CD4-positive, alpha-beta T cell treated with Interferon gamma for 1 hour (primary cell): ENCODE measurements around the gene SEMA3G.

Experiments used
- DNase-seq: peaks from one replicate; pipeline ENCODE4 v3.0.0-alpha.2; 2020

SEMA3G gene

GRCh38 chr3:52394751-52395502 lies 50.0 kb downstream of the SEMA3G start:
- no peak for DNase-seq

DNA sequence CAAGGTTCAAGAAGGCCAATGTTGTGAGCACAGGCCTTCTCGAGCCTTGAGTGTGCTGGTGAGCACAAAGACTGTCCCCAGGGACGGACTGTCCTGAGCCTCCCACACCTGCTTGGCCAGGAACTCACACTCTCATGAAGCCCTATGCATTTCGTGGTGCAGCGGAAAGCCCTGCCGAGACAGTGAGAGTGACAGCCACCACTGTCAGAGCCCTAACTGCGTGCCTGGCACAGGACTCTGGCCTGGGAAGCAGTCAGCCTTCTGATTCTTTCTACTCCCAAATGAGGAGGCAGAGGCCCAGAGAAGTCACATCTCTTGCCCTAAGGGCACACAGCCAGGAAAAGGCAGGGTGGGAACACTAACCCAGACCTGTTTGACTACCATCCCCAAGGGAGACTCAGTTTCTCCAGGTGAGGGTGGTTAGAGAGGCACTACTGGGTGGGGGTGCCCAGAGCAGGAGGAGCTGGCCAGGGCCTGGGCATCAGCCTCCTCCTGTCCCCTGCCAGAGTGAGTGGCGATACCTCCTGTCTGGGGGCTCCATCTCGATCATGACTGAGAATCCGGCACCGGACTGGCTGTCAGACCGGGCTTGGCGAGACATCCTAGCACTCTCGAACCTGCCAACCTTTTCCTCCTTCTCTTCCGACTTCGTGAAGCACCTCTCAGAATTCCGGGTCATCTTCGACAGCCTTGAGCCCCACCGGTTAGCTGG lies 50.8 kb downstream of the SEMA3G start:
- no peak for DNase-seq

DNA sequence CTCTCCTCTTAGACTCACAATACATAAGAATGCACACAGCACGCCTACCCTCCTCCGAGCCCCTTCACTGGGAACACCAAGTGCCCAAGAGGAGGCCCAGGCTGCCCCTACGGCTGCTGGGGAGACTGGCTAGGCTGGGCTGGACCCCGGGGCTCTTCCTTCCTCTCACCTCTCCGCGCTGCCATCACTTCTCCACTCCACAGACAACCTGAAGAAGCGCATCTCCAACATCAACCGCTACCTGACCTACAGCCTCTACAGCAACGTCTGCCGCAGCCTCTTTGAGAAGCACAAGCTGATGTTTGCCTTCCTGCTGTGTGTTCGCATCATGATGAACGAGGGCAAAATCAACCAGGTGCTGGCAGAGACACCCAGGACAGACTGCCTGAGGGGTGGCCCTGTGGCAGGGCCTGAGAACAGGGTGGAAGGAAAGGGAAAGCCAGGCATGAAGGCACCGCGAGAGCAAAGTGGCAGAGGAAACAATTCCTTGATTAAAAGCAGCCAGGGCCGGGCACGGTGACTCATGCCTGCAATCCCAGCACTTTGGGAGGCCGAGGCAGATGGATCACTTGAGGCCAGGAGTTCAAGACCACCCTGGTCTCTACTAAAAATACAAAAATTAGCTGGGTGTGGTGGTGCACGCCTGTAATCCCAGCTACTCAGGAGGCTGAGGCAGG lies 51.6 kb downstream of the SEMA3G start:
- no peak for DNase-seq

DNA sequence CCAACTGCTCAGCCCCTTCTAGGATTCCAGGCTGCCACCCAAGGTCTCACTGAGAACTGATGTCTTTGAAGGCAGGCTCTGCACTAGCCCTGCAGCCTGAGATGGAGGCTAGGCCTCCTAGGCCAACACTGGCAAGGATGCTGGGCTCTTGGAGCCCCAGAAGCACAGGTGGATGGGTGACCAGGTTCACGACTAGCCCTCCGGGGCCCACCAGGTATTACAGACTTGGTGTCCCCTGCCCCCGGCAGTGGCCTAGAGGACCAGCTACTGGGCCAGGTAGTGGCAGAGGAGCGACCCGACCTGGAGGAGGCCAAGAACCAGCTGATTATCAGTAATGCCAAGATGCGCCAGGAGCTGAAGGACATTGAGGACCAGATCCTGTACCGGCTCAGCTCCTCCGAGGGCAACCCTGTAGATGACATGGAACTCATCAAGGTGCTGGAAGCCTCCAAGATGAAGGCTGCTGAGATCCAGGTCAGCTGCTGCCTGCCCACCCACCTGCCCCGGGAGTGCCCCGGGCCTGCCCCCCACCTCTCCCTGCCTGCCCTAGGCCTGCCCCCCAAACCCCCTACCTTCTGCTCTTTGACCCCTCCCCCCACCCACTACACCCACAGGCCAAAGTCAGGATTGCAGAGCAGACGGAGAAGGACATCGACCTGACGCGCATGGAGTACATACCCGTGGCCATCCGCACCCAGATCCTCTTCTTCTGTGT lies 52.5 kb downstream of the SEMA3G start:
- no peak for DNase-seq

DNA sequence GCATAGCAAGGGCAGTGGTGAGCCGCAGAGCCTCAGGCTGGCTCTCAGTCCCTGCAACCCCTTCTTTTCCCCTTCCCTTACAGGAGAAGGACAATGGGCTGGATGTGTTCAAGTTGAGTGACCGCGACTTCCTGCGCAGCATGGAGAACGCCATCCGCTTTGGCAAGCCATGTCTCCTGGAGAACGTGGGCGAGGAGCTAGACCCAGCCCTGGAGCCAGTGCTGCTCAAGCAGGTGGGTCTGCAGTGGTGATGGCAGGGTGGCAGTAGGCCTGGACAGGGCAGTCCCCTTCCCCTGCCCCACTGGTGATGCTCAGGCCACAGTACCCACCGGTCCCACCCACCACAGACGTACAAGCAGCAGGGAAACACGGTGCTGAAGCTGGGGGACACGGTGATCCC lies 53.8 kb downstream of the SEMA3G start:
- no peak for DNase-seq

GRCh38 chr3:52388933-52389332 lies 56.0 kb downstream of the SEMA3G start:
- no peak for DNase-seq

GRCh38 chr3:52388348-52388821 lies 56.5 kb downstream of the SEMA3G start:
- DNase-seq = no peak

DNA sequence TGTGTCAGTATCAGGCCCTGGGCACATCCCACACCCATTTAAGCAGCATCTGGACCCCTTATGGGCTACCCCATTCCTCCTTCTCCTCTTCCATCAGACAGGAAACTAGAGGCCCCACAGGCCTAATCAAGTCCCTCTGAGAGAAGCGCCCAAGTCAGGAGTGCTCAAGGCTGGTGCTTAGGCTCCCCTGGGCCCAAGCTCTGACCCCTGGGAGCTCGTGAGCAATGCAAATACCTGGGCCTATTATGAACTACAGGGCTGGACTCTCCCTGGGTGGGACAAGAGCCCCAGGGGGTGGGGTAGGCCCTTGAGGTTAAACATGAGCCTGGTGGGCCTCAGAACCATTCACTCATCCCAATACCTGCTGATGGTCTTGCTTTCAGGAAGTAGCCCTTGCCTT lies 57.4 kb downstream of the SEMA3G start:
- no peak for DNase-seq

DNA sequence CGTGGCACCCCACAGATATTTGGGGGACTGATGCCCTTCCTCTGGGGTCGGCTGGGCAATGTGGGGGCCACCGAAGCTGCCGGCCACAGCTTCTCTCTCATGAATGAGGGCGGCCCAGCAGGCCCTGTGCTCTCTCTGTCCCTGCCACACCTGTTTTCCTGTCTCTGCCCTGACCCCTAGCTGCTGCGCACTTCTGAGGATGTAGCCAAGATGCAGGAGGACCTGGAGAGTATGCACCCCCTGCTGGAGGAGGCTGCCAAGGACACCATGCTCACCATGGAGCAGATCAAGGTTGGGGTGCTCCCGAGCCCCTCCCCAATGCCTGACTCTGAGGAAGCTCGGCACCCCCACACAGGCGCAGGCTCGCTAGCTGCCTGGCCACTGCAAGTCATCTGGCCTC lies 59.7 kb downstream of the SEMA3G start:
- no peak for DNase-seq

- no peak for DNase-seq
These were observed 60.7 kb downstream of the SEMA3G start for GRCh38 chr3:52384019-52384761.

DNA sequence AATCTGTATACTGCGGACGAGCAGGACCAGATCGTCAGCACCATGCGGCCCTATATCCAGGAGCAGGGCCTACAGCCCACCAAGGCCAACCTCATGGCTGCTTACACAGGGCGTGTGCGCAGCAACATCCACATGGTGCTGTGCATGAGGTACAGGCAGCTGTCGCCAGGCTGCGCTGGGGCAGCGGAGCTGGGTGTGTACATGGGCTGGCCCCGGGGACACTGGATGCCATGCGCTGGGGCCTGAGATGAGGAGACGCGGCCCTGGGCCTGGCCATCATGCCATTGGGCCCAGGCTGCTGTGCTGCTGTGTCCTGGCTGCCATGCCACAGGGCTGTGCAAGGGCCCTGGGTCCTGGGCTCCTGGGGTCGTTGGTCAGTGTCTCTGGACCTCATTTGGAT lies 61.5 kb downstream of the SEMA3G start:
- no peak for DNase-seq
